Erythroblast (primary cell): ENCODE measurements around the gene RNF144B.

Source experiments
- GATA1 ChIP-seq: IDR thresholded peaks from 2 replicates; pipeline ENCODE4 v1.6.1; 2011; ENCODE audit warnings: low read depth, mild to moderate bottlenecking, control low read depth, low read length, moderate library complexity
- POLR2A ChIP-seq: IDR thresholded peaks from 2 replicates; pipeline ENCODE4 v1.6.1; 2011; ENCODE audit warnings: mild to moderate bottlenecking, low read length

GRCh38 chr6:18503206-18503592, 116.0 kb downstream of the RNF144B start:
- TF ChIP-seq POLR2A (no peak), GATA1 (no peak)
